Measurements from ENCODE around the gene ST6GALNAC2.

Gene ST6GALNAC2

DNA sequence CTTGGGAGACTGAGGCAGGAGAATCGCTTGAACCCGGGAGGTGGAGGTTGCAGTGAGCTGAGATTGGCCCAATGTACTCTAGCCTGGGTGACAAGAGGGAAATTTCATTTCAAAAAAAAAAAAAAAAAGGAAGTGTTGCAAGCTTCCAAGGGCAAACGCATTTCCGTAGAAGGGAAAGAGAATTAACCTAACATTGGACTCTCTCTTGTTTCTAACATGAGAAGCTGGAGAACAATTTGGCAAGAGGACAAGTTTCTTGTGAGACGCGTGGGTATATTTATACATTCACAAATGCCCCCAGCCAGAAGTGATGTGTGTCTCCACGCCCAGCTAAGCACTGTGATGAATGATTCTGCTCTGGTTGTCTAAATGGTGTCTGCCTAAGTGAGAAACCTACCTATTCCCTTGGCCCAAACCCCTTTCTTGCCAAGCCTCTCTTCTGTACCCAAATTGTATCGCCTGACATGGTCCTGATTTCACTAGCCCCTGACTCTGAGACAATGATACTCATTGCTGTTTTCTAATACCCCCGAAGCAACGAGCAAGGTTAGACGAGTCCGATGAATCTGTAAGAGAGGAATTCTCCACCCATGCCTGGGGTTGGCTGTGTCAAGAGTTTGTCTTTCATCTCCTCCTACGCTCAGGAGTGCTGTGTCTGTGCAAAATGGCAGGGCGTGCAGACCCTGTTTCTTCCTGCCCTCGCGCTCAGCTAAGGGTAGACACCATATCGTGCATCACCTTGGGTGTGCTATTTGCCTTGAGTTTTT, 14.2 kb upstream of the ST6GALNAC2 start:
- peak; percentile 88 for DNase-seq

DNA sequence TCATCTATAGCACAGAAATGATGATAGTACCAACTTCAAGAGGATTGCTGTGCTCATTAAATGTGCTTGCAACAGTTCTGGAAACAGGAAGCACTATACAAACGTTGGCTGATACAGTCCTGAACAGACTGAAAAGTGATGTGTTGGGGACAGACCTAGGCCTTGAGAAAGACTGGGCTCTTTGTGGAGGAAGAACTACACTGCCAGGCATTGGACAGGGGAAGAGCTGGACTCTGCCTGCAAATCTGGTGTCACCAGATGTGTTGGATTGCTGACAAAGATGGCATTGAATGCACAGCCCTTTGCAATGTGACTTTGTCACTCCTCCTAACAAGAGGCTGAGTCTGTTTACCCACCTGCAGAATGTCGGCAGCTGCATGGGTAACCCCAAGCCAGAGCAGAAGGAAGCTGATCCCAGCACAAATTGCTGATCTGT, 12.4 kb upstream of the ST6GALNAC2 start:
- DNase-seq, result peak; percentile 71

DNA sequence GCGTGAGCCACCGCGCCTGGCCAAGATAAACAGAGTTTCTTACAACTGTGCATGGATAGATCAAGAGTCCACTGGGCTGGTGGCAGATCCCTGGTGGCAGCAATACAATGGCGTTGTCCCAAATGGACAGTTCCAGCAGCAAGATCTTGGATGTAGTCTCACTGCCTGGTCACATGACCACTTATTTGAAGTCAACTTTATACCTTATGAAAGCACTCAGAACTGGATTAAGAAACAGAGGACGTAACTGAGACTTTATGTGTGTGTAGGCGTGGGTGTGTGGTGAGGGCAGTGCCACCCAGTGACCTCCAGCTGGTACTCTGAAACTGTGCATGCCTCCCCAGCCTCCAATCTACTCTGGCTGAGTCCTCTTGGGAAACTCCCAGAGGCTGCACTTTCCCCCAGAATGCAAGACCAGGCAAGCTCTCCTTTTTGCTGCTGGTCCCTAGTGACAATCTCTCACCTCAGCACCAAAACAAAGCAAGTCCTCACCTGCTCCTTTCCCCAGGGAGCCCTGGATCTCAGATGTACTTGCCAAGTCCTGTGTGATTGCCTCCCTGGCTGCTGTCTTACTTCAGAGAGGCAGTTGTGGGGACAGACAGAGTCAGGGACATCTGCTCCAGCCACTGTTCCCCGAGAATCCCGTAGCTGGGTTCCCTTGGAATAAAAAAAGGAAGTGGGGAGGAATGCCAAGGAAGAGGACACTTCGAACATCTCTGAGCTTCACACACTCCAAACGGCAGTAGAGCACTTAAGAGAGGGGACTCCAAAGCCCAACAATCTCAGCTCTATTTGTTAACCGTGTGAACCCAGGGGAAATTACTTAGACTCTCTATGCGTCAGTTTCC, 11.7 kb upstream of the ST6GALNAC2 start:
- peak; percentile 9 for DNase-seq

DNA sequence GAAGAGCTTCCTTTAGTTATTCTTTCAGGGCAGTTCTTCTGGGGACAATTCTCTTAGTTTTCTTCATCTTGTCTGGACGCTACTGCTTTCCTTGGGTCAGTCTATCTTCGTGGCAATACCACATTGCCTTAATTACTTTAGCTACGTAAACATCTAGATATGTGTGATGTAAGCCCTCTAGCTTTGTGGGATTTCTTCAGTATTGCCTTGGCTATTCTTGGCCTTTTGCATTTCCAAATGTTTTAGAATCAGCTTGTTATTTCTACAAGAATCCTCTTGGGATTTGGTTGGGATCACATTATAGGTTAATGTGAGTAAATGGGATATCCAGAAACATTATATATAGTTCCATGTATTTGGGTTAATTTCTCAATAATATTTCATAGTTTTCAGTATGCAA, 9.0 kb upstream of the ST6GALNAC2 start:
- no peak for DNase-seq

DNA sequence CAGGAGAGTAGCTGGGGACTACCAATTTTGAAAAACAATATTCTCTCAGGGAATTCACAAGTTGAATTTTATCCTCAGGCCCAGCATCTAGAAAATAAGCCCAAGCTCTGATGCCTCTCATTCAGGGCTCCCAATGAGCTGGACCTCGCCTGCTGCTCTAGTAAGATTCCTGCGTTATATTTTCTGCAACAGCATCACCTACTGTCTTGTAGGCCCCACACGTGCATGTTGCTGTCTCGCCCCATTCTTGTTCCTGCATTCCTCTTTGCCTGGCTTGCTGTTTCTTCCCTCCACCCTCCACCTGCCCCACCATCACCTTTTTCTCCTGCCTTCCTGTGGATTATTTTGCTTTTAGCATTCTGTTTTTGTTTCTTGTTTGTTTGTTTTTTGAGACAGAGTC, 8.3 kb upstream of the ST6GALNAC2 start:
- DNase-seq, result no peak

DNA sequence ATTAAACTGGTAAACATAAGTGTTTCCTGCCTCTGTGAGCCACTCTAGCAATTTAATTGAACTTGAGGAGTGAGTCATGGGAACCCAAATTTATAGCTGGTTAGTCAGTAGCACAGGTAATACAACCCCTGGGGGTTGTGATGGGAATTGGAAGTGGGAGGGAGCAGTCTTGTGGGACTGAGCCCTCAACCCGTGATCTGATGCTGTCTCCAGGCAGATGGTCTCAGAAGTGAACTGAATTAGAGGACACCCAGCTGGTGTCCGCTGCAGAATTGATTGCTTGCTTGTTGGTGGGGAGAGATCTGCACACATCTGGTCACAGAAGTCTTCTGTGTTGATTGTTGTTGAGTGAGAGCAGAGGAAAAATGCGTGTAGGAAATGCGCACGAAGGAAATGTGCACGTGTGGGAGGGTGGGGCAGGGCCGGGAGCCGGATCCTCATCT, 7.7 kb upstream of the ST6GALNAC2 start:
- no peak for DNase-seq

DNA sequence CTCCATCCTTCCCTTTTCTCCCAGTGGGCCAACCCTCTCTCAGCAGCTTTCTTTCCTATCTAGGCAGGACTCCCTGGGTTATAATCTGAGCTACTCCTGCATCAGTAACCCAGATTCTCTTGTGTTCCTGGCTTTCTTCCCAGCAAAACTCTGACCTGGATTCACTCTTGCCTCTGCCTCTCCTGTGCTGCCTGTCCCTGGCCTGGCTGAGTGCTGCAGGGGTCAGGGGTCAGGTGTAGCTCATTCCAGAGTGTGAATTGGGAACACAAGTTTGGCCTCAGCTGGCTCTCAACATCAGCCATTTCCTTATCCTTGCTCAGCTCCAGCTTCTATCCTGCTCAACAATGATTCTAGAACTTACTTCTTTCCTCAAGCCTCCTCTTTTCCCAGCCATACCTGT, 2.5 kb upstream of the ST6GALNAC2 start:
- no peak for DNase-seq

DNA sequence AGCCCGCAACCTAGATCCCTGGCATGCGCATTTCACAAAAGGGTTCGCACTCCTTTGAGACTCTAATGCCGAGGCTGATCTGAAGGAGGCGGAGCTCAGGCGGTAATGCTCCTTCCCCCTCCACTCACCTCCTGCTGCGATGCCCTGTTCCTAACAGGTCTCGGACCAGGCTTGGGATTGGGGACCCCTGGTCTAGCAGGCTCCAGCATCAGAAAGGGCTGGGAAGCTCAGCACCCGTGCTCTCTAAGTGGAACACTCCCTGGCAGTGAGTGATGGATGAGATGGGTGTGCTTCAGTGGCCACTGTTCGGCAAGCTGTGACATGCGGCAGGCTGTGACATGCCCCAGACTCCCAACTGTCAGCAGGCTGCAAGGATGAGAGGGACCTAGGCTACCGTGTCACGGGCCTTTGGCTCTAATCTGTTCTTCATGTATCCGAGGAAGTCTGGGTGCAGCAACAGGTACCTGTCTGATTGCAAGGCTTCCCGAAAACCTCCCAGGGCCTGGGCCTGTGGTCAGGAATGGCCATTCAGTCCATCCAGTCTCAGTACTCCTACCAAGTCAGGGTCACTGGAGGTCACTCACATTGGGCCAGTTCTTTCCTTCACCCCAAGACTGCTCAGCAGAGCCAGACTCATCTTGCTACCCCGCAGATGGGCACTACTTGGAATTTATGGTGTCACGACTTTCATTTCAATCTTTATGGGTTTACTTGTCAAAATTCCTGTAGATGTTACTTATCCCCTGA, 1.3 kb upstream of the ST6GALNAC2 start:
- DNase-seq, result no peak

DNA sequence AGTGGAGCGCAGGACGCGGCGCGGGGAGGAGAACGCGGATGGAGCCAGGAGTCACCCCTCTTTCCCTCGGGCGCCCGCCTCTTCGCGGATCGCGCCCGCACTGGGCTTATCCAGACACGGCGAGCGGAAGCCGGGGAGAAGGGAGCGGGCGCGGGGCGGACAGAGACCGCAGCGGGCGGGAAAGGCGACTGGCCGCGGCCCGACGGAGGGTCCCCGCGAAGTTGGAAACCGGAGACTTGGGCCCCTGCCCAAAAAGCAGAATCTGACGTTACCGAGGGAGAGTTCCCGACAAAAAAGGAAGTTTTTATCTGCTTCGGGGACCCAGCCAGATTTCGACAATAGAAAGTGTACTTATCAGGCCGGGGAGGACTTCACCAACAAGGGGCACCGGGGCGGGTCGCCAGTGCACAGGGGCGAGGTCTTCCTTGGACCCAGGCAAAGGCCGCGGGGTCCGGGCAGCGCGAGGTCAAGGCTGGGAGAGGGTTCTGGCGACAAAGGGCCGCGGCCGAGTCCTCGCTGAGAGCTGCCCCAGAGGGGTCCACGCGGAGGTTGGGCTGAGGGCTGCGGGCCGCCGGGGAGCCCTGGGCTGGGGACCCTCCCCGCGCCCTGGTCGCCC, 519 bp downstream of the ST6GALNAC2 start:
- DNase-seq, result no peak

DNA sequence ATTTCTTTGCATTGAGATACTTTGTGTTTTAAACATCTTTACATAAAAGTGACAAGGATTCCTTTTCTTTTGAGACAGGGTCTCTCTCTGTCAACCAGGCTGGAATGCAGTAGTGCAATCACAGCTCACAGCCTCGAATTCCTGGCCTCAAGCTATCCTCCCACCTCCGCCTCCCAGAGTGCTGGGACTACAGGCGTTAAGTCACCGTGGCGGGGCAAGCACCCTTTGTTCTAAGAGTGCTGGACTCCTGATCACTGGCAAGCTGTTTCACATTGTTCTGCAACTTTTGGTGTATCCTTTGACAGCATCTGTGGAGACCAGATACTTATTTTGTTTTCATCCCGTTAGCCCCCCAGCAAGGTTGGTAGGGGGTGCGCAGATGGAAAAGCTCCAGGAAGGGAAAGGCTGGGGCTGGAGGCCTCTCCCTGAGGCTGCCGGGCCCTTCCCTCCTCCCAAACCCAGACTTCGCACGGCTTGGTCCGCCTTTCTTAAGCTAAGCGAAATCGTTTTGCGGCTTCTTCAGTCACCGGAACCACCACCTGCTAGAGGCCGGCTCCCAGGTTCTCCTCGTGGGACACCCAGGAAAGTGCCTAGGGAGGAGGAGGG, 1.1 kb downstream of the ST6GALNAC2 start:
- DNase-seq, result no peak

DNA sequence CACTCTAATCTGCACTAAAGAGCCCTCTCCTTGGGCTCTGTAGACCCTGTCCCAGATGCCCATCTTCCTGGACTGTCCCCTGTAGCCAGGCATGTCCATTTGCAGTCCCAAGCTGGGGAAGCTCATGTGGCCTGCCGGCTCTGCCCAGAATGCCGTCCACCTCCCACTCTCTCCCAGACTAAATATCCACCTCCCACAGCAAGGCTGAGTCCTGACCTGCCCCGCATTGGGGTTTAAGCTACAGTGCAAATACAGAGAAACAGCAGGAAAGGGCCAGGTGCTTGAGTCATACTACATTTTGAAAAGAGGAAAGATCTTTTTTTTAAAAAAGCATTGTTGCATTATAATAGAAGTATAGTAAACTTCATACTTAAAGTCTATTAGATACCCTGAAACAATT, 3.0 kb downstream of the ST6GALNAC2 start:
- no peak for DNase-seq

DNA sequence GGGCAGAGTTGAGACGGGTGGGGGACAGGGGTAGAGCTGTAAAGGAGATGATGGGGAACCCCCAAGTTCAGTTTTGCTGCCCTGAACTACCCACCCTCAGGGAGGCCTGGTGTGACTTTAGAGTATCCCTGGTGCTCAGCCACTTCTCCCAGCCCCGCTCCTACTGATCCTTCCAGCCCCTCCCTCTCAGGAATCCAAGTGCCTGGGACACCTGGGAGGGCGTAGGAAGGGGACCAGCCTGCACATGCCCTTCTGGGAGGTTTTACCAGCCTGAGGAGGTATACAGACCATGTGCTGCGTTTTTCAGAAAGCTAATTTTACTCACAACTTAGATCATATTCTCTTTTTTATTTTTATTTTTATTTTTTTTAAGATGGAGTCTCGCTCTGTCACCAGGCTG, 4.1 kb downstream of the ST6GALNAC2 start:
- DNase-seq, result no peak

DNA sequence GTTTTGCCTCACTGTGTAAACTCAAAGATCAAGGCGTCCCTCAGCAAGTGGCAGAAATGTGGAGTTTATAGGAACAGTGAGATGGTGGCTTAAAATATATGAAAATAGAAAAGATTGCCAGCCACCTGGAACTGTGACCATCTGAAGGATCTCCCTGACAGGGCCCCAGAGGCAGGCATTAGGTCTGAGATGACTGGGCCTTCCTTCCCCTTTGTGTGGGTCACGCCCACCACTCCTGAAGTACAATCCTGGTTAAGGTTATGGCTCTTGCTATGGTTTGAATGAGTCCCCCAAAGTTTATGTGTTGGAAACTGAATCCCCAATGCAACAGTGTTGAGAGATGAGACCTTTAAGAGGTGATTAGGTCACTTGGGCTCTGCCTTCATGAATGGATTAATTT, 6.4 kb downstream of the ST6GALNAC2 start:
- peak; percentile 49 for DNase-seq

DNA sequence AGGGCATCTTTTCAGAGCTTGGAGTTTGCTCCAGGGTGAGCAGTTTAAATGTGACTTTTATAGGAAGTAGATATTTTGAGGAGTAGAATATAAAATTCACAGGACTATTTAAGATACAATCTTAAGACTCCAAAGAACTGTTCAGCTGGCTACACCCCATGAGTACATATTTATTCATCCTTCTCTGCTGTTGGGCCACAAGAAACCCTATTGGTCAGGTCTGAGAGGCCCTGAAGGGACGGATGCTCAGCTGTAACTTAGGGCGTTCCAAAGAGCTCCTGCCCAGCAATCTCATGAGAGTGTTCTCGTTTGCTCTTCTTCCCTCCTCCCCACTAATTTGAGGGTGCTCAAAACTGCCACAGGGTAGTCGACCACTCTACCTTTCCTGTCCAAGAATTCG, 7.3 kb downstream of the ST6GALNAC2 start:
- DNase-seq, result no peak

DNA sequence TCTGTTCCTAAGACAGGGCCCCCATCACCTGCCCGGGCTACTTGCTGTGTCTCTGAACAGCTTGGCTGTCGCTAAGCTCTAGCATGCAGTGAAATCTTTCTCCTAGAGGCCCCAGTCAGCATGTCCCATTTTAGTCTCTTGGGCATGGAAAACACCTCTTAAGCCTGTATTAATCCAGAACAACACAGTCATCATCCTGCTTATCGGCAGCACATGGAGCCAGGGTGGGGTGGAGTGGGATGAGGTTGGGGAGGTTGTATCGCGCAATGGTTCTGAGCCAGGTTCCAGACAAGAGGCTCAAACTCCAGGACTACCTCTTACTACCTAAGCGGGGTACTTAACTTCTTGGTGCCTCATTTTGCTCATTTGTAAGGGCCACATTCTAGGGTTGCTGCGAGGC, 7.8 kb downstream of the ST6GALNAC2 start:
- no peak for DNase-seq

DNA sequence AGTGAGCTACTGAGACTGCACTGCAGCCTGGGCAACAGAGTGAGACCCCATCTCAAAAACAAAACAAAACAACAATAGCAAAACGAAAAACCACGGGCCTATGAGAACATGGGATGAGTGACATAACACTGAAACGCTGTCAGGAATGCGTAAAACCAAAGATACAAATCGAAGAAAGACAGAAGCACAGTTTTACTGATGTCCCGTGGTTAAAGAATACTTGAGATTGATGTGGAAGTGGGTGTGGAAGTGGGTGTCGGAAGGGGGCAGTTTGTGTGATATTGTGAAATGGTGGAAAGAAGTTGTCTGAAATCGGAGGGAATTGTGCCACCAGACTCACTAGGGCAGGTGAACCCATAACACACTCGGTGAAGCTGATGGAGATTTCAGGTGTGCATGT, 9.5 kb downstream of the ST6GALNAC2 start:
- DNase-seq, result no peak

DNA sequence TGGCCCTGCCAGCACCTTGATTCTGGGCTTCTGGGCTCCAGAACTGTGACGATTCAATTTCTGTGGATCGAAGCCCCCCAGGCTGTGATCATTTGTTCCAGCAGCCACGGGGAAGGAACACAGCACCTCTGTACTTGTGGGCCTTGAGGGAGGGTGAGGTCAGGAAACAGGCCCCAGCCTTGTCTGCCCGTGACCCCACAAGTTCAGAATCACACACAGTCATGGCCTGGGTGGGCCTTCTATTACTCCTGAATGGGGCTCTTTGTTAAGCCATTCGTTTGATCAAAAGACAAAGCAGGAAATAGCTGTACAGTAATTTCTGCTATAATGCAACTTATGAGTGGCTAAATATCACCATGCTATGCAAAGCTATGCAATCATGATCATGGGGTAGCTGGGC, 10.1 kb downstream of the ST6GALNAC2 start:
- DNase-seq, result no peak

DNA sequence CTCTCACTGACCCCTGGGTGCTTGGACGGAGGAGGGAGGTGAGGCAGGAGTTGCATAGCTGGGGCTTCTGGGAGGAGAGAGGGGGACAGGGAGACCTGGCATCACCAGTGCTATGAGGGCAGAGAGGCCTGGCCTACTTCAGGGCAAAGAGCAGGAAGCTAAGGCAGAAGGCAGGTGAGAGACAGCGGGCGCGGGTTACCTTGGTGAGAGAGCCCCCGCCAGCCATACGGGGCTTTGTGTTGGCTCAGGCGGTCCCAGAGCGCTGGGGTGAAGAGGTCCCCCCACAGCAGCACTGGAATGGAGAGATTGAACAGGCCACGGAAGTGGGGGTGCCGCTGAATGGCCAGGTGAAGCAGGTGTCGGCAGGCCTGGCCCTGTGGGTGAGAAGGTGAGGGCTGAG, 11.5 kb downstream of the ST6GALNAC2 start:
- no peak for DNase-seq

DNA sequence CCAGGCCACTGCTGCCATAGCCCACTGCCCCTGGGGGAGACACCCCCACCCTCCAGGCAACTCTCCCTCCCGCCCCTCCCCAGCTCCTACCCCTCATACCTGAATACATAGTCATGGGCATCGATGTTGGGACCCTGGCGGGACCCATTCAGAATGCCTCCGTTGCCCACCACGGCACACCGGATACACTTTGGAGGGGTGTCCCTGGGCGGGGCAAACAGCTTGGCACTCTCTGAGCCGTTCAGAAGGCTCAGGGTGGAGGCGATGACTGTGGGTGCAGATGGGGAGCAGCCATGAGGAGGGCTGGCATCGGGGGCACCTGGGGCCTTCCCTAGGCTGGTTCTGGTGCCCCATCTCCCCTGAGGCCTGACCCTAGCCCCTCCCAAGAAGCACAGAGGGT, 12.6 kb downstream of the ST6GALNAC2 start:
- no peak for DNase-seq

DNA sequence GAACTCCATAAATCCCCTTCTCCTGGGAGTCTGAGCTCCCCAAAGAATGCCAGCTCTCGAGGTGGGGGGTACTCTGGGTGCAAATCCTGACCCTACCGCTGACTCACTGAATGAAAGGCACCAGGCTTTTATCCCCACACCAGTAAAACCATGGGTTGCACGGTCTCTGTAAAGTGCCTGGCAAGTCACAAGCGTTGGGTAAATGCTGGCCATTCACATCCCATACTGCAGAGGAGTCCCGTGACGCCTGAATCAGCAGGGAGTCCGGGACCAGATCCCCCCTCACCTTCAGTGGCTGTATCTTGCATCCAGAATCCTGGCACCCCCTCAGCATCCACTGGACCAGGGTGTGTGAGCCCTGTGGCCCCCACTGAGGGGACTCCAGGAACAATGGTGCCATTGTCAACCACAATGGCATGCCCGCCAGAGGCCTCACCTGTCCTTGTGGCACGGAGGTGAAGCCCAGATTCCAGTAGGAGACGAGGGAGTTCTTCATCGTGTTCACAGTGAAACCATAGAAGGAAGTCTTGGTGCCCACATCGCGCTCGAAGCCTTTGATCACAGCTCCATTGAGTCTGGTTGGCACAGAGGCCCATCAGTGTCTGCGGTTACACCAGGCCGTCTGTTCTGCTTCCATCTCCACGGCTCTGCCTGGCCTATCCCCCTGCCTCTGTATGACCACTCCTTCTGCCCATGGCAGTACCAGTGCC, 13.3 kb downstream of the ST6GALNAC2 start:
- no peak for DNase-seq

DNA sequence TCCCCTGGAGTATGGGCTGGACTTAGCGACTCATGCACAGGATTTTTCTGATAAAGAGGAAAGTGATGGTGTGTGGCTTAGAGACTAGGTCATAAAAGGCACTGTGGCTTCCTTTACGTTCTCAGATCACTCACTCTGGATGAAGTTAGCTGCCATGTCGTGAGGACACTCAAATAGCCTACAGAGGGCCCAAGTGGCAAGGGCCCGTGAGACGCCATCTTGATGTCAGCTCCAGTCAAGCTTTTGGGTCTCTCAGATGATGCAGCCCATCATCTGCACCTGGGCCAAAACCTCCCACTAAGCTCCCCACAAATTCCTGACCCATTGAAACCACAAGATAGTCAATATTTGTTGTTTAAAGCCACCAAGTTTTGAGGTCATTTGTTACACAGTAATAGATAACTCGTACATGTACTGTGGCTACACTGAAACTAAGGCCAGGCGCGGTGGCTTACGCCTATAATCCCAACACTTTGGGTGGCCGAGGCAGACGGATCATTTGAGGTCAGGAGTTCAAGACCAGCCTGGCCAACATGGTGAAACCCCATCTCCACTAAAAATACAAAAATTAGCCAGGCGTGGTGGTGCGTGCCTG, 14.7 kb downstream of the ST6GALNAC2 start:
- DNase-seq, result no peak

DNA sequence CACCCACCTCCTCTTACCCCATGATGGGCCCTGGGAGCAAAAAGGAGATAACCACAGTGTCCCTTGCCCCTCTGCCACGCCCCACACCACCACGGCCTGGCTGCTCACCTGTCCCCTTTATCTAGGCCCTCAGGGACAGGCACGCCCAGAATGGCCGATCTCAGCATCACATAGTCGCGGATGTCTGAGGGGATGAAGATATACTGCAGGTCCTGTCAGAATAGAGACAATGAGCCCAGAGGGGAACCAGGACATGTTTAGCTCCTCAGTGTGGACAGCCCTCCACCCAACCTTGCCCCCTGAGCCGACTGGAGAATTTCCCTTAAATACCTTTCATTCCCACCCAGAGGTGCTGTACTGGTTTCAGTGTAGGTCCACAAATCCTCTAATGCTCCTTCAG, 15.2 kb downstream of the ST6GALNAC2 start:
- DNase-seq, result no peak
